ENCODE results near the gene KLHL9. TPM values are rescaled to one million over a fixed set of nuclear protein-coding genes. Genes with fewer than 3 reads are reported as not detected.

Gene KLHL9
- total RNA-seq, 2 donors from 2014 or later: 21.4 to 31.4 TPM

GRCh38 chr9:21281275-21281674 lies 53.9 kb downstream of the KLHL9 start:
- Histone ChIP-seq H3K4me3 (no peak overlapping the region), H3K4me1 (replicated peaks) (no peaks in the 10 kb centered on the region), H3K27ac (no peak overlapping the region), H3K36me3 (no peaks in the 10 kb centered on the region), H3K9me3 (no peaks in the 10 kb centered on the region), H3K27me3 (replicated peaks; ENCODE audit: insufficient read depth) (no peaks in the 10 kb centered on the region)
- WGBS: 61% methylated on average over 2 of the region's 2 CpGs
- no peak for TF ChIP-seq CTCF (IDR thresholded peaks at IDR 0.05)
- TF ChIP-seq POLR2AphosphoS5 (IDR thresholded peaks at IDR 0.05): no peak
- no peak for TF ChIP-seq POLR2A (IDR thresholded peaks at IDR 0.05)
- intact Hi-C loops (cut with DNase I): no loop called here
- DNase-seq (ENCODE audit: low spot score): no peak

Other genes with a start within 250 kb of the KLHL9 start
- not detected for gene IFNW1, start 193.6 kb downstream of the KLHL9 start, total RNA-seq
- gene IFNA21, start 168.7 kb downstream of the KLHL9 start, total RNA-seq: not detected
- not detected for gene IFNA4, start 147.8 kb downstream of the KLHL9 start, total RNA-seq
- gene IFNA7, start 133.2 kb downstream of the KLHL9 start, total RNA-seq: not detected
- gene IFNA10, start 128.3 kb downstream of the KLHL9 start, total RNA-seq: not detected
- not detected for gene IFNA16, start 118.1 kb downstream of the KLHL9 start, total RNA-seq
- not detected for gene IFNA17, start 107.2 kb downstream of the KLHL9 start, total RNA-seq
- gene IFNA14, start 95.4 kb downstream of the KLHL9 start, total RNA-seq: not detected
- gene IFNA5, start 30.1 kb downstream of the KLHL9 start, total RNA-seq: not detected
- under 1 TPM in 1 of 2 donors, not detected in 1; 0.34 TPM for gene IFNA6, start 15.5 kb upstream of the KLHL9 start, total RNA-seq
- not detected for gene IFNA13, start 32.7 kb upstream of the KLHL9 start, total RNA-seq
- not detected for gene IFNA2, start 50.0 kb upstream of the KLHL9 start, total RNA-seq
- gene IFNA8, start 73.7 kb upstream of the KLHL9 start, total RNA-seq: not detected
- not detected for gene IFNA1, start 105.0 kb upstream of the KLHL9 start, total RNA-seq
- not detected for gene IFNE, start 146.9 kb upstream of the KLHL9 start, total RNA-seq